Measurements from ENCODE around the gene PDE7B. TPM values are rescaled to one million over a fixed set of nuclear protein-coding genes. Genes with fewer than 3 reads are reported as not detected.

Gene PDE7B
- total RNA-seq, 1 experiment from 2014 or later = not detected

GRCh38 chr6:136178749-136179148 lies 327.2 kb downstream of the PDE7B start:
- no peak overlapping the region for H3K4me3 ChIP-seq (ENCODE audit: low read depth, low read length, poor library complexity, severe bottlenecking)
- no peak for TF ChIP-seq CTCF (conservative IDR thresholded peaks at IDR 0.05; ENCODE audit: low read depth, low read length)
- peaks cover 14% of the 10 kb centered on the region for H3K27me3 ChIP-seq (replicated peaks; ENCODE audit: insufficient read depth, low read depth, low read length, poor library complexity)
- no peak for DNase-seq (ENCODE audit: low spot score)
- POLR2A ChIA-PET (ENCODE audit: low non-redundant PET) = no interaction called here
- no peaks in the 10 kb centered on the region for H3K36me3 ChIP-seq (ENCODE audit: insufficient read depth, low read length, poor library complexity, severe bottlenecking)
- no peaks in the 10 kb centered on the region for H3K9me3 ChIP-seq (ENCODE audit: low read depth, low read length, poor library complexity, severe bottlenecking)
- CTCF ChIA-PET = interaction anchor here (0.6 kb wide), 1 partner anchor 335 kb away, joined by 3 read pairs; no protein-coding TSS in a partner anchor
- no peak overlapping the region for H3K27ac ChIP-seq (ENCODE audit: low read depth, low read length, poor library complexity, severe bottlenecking)
- BruUV-seq (replicated peaks) = no TSS peak
- H3K4me1 ChIP-seq (ENCODE audit: insufficient read depth, low read length, poor library complexity, severe bottlenecking) = no peaks in the 10 kb centered on the region
- intact Hi-C loops (cut with micrococcal nuclease; ENCODE audit: unreplicated experiment) = no loop called here

- no peak overlapping the region for H3K27ac ChIP-seq (ENCODE audit: low read depth, low read length, poor library complexity, severe bottlenecking)
- intact Hi-C loops (cut with micrococcal nuclease; ENCODE audit: unreplicated experiment) = no loop called here
- no peak for DNase-seq (ENCODE audit: low spot score)
- POLR2A ChIA-PET (ENCODE audit: low non-redundant PET) = no interaction called here
- TF ChIP-seq CTCF (conservative IDR thresholded peaks at IDR 0.05; ENCODE audit: low read depth, low read length) = no peak
- TF ChIP-seq EZH2 (IDR thresholded peaks at IDR 0.05; ENCODE audit: borderline replicate concordance, low read depth, low read length, poor library complexity, severe bottlenecking) = no peak
- H3K9me3 ChIP-seq (ENCODE audit: low read depth, low read length, poor library complexity, severe bottlenecking) = no peaks in the 10 kb centered on the region
- no peaks in the 10 kb centered on the region for H3K4me1 ChIP-seq (ENCODE audit: insufficient read depth, low read length, poor library complexity, severe bottlenecking)
- no peak overlapping the region for H3K4me3 ChIP-seq (ENCODE audit: low read depth, low read length, poor library complexity, severe bottlenecking)
- peaks cover 14% of the 10 kb centered on the region for H3K27me3 ChIP-seq (replicated peaks; ENCODE audit: insufficient read depth, low read depth, low read length, poor library complexity)
- H3K36me3 ChIP-seq (ENCODE audit: insufficient read depth, low read length, poor library complexity, severe bottlenecking) = no peaks in the 10 kb centered on the region
- no TSS peak for BruUV-seq (replicated peaks)
- CTCF ChIA-PET = no interaction called here
Observed at GRCh38 chr6:136180704-136181511, 329.4 kb downstream of the PDE7B start.

- BruUV-seq (replicated peaks) = no TSS peak
- no peaks in the 10 kb centered on the region for H3K9me3 ChIP-seq (ENCODE audit: low read depth, low read length, poor library complexity, severe bottlenecking)
- no peaks in the 10 kb centered on the region for H3K4me1 ChIP-seq (ENCODE audit: insufficient read depth, low read length, poor library complexity, severe bottlenecking)
- H3K27me3 ChIP-seq (replicated peaks; ENCODE audit: insufficient read depth, low read depth, low read length, poor library complexity) = peaks cover 18% of the 10 kb centered on the region
- no peak overlapping the region for H3K27ac ChIP-seq (ENCODE audit: low read depth, low read length, poor library complexity, severe bottlenecking)
- CTCF ChIA-PET = no interaction called here
- POLR2A ChIA-PET (ENCODE audit: low non-redundant PET) = no interaction called here
- no peaks in the 10 kb centered on the region for H3K36me3 ChIP-seq (ENCODE audit: insufficient read depth, low read length, poor library complexity, severe bottlenecking)
- TF ChIP-seq CTCF (conservative IDR thresholded peaks at IDR 0.05; ENCODE audit: low read depth, low read length) = no peak
- TF ChIP-seq EZH2 (IDR thresholded peaks at IDR 0.05; ENCODE audit: borderline replicate concordance, low read depth, low read length, poor library complexity, severe bottlenecking) = no peak
- intact Hi-C loops (cut with micrococcal nuclease; ENCODE audit: unreplicated experiment) = no loop called here
- H3K4me3 ChIP-seq (ENCODE audit: low read depth, low read length, poor library complexity, severe bottlenecking) = no peak overlapping the region
- DNase-seq (ENCODE audit: low spot score) = no peak
Observed at GRCh38 chr6:136181512-136181833, 330.0 kb downstream of the PDE7B start.

All from A673 (cell line).